ENCODE measurements around the gene LAMA2.

LAMA2 gene

DNA sequence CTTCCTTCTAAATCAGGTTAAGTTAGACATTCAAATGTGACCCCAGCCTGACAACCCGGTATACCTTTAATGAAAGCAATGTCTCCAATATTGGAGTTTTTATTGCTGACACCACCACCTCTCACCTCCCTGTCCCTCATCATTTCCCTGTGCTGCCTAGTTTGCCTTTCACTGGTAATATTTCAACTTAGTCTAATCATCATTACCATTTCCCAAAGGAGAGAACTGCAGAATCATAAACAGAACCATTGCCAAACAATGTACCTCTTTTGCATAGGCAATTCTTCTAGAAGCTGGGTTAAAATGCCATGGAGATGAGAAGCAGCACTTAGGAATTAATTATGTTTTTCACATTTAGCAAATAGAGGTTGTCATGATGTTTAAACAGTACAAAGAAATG, 370.3 kb downstream of the LAMA2 start:
- TF ChIP-seq GATA3 (IDR thresholded peaks at IDR 0.05; ENCODE audit: low read depth, low read length) (no peak), GATA2 (IDR thresholded peaks at IDR 0.05; ENCODE audit: low read depth, low read length) (no peak)

GRCh38 chr6:129253727-129254126, 370.8 kb downstream of the LAMA2 start:
- no peak for TF ChIP-seq GATA3 (IDR thresholded peaks at IDR 0.05; ENCODE audit: low read depth, low read length)
- TF ChIP-seq GATA2 (IDR thresholded peaks at IDR 0.05; ENCODE audit: low read depth, low read length), result no peak

DNA sequence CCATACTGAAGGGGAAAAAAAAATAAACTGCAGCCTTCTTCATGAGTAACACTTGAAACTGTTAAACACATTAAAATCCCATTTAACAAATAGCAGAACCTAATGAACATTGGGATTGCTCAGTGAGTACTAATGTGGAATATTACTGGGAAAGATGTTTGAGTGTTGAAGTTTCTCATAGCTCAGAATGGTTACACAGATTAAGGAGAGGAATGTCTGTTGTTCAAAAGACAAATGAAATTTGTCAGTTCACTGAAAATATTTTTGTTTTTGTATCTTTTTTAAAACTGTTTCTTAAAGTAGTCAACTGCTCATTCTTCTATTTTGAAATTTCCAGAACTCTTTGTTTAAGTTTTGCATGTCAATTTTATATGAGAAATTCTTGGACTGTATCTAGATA, 374.3 kb downstream of the LAMA2 start:
- TF ChIP-seq GATA2 (IDR thresholded peaks at IDR 0.05; ENCODE audit: low read depth, low read length) (no peak), GATA3 (IDR thresholded peaks at IDR 0.05; ENCODE audit: low read depth, low read length) (no peak)

- no peak for TF ChIP-seq GATA3 (IDR thresholded peaks at IDR 0.05; ENCODE audit: low read depth, low read length)
- no peak for TF ChIP-seq GATA2 (IDR thresholded peaks at IDR 0.05; ENCODE audit: low read depth, low read length)
Measured at GRCh38 chr6:129262661-129263060, 379.7 kb downstream of the LAMA2 start.

- TF ChIP-seq GATA3 (IDR thresholded peaks at IDR 0.05; ENCODE audit: low read depth, low read length) (no peak), GATA2 (IDR thresholded peaks at IDR 0.05; ENCODE audit: low read depth, low read length) (no peak)
Measured at GRCh38 chr6:129263176-129263575, 380.2 kb downstream of the LAMA2 start.

- TF ChIP-seq GATA3 (IDR thresholded peaks at IDR 0.05; ENCODE audit: low read depth, low read length) (no peak), GATA2 (IDR thresholded peaks at IDR 0.05; ENCODE audit: low read depth, low read length) (no peak)
Measured at GRCh38 chr6:129264480-129265045, 381.6 kb downstream of the LAMA2 start.

GRCh38 chr6:129267028-129267427, 384.1 kb downstream of the LAMA2 start:
- TF ChIP-seq GATA3 (IDR thresholded peaks at IDR 0.05; ENCODE audit: low read depth, low read length), result no peak
- TF ChIP-seq GATA2 (IDR thresholded peaks at IDR 0.05; ENCODE audit: low read depth, low read length), result no peak

DNA sequence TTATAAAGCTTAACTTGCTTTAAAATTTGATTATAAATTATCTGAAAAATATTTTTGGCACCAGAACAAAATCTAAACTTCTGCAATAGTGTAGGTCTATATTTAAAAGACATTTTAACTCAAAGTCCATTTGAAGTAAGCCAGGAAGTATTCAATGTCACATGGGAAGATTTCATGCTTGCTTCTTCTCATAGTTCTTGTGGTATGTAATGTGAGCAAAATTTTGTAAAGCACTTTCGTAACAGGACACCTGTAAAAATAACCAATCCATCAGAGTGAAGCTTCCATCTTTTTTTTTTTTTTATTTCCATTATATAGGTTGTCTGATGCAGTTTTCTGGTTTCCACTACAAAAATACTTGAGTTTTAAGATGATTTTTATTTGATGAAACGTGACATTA, 386.1 kb downstream of the LAMA2 start:
- no peak for TF ChIP-seq GATA2 (IDR thresholded peaks at IDR 0.05; ENCODE audit: low read depth, low read length)
- TF ChIP-seq GATA3 (IDR thresholded peaks at IDR 0.05; ENCODE audit: low read depth, low read length), result no peak

GRCh38 chr6:129269891-129270290, 387.0 kb downstream of the LAMA2 start:
- TF ChIP-seq GATA3 (IDR thresholded peaks at IDR 0.05; ENCODE audit: low read depth, low read length) (no peak), GATA2 (IDR thresholded peaks at IDR 0.05; ENCODE audit: low read depth, low read length) (no peak)

DNA sequence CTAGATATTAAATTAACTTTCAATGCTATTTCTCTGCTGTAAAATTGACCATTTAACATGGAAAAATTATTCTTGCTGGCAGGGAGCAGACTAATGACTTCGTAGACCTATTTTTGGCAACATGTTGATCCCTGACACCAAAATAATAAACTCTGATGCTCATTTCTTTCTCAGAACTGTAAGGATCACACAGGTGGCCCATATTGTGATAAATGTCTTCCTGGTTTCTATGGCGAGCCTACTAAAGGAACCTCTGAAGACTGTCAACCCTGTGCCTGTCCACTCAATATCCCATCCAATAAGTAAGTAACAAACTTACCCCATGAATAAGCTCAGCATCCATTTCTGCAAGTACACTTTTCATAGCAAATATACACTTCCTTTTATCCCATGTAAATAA, 387.5 kb downstream of the LAMA2 start:
- no peak for TF ChIP-seq GATA2 (IDR thresholded peaks at IDR 0.05; ENCODE audit: low read depth, low read length)
- TF ChIP-seq GATA3 (IDR thresholded peaks at IDR 0.05; ENCODE audit: low read depth, low read length), result no peak

GRCh38 chr6:129273161-129273560, 390.2 kb downstream of the LAMA2 start:
- no peak for TF ChIP-seq GATA2 (IDR thresholded peaks at IDR 0.05; ENCODE audit: low read depth, low read length)
- TF ChIP-seq GATA3 (IDR thresholded peaks at IDR 0.05; ENCODE audit: low read depth, low read length), result no peak

DNA sequence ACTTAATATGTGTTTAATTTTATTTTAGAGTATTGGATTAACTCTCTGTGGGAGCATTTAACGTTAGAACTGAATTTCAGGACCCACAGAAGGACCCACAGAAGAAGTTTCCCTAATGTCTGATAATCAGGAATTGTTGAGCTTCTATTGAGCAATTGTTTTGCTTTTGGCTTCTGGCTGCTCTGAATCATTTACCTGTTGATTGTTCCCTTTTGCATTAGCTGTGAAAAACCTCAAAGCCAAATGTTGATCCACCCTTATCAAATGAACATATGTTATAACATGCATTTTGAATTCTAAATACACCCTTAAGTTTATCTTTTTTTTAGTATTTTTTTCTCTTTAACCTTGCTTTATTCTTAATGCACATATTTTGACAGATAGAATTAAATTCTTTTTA, 393.5 kb downstream of the LAMA2 start:
- TF ChIP-seq GATA2 (IDR thresholded peaks at IDR 0.05; ENCODE audit: low read depth, low read length), result no peak
- TF ChIP-seq GATA3 (IDR thresholded peaks at IDR 0.05; ENCODE audit: low read depth, low read length), result no peak

DNA sequence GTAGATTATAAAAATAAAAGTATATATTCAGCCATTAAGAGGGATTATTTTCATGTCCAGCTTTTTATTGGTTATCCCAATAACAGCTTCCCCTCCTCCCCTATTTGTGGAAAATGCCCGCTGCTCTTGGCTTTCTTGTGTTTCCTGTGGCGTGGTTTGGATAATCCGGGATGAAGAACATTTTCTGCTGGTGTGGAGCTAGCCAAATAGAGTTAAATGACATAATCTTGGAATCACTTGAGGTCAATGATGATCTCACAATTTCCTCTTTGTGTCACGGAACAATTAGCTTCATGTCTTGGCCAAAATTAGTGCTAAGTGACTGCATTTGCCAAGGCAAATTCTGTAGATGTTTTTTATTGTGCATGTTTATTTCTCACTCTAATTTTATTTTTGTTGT, 394.0 kb downstream of the LAMA2 start:
- no peak for TF ChIP-seq GATA2 (IDR thresholded peaks at IDR 0.05; ENCODE audit: low read depth, low read length)
- no peak for TF ChIP-seq GATA3 (IDR thresholded peaks at IDR 0.05; ENCODE audit: low read depth, low read length)

DNA sequence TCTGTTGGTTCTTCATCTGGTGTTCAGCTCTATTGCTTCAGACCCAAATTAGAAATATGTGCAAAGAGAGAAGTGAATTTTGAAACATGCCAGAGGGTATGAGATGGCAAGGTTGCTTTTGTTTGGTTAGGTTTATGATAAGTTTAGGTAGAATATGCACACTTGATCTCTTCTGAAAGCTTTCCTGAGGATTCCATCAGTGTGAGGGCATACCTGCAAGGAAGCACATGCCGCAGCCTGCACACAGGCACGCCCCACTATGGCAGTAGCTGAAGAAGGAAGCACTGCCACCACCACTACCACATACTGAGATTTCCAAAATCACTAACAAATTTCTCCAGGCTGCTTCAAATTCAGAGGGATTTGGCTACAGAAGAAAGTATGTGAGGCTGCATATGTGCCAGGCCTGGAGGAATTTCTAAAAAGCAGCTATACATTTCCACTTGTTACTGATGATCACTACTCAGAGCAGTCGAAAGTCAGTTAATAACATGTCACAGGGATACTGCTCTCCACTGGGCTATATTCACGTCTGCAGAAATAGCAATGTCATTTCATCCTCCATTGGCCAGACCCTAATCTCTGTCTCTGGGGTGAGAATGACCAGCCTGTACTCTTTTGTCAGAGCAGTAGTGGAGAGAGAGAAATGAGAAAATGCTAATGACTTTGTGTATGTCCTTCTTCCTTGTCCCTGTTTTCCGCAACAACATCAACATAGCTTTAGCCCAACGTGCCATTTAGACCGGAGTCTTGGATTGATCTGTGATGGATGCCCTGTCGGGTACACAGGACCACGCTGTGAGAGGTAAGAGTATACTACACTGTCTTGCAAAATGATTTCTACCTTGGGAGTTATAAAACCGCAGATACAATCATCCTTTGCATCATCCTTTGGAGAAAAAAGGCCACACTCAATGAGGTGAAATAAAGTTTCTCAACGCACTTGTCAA, 396.7 kb downstream of the LAMA2 start:
- TF ChIP-seq GATA3 (IDR thresholded peaks at IDR 0.05; ENCODE audit: low read depth, low read length), result no peak
- TF ChIP-seq GATA2 (IDR thresholded peaks at IDR 0.05; ENCODE audit: low read depth, low read length), result no peak

GRCh38 chr6:129280293-129280644, 397.3 kb downstream of the LAMA2 start:
- TF ChIP-seq GATA3 (IDR thresholded peaks at IDR 0.05; ENCODE audit: low read depth, low read length) (no peak), GATA2 (IDR thresholded peaks at IDR 0.05; ENCODE audit: low read depth, low read length) (no peak)

Measured in SH-SY5Y (cell line).